SH-SY5Y (cell line): ENCODE data around the gene GALNT4.

Experiments
- GATA2 ChIP-seq: IDR thresholded peaks from 2 replicates; pipeline ENCODE4 v1.6.1; 2011; ENCODE audit warnings: mild to moderate bottlenecking, low read depth, low read length
- GATA3 ChIP-seq: IDR thresholded peaks from 2 replicates; pipeline ENCODE4 v1.6.1; 2011; ENCODE audit warnings: low read depth, mild to moderate bottlenecking, low read length, moderate library complexity

Gene GALNT4

DNA sequence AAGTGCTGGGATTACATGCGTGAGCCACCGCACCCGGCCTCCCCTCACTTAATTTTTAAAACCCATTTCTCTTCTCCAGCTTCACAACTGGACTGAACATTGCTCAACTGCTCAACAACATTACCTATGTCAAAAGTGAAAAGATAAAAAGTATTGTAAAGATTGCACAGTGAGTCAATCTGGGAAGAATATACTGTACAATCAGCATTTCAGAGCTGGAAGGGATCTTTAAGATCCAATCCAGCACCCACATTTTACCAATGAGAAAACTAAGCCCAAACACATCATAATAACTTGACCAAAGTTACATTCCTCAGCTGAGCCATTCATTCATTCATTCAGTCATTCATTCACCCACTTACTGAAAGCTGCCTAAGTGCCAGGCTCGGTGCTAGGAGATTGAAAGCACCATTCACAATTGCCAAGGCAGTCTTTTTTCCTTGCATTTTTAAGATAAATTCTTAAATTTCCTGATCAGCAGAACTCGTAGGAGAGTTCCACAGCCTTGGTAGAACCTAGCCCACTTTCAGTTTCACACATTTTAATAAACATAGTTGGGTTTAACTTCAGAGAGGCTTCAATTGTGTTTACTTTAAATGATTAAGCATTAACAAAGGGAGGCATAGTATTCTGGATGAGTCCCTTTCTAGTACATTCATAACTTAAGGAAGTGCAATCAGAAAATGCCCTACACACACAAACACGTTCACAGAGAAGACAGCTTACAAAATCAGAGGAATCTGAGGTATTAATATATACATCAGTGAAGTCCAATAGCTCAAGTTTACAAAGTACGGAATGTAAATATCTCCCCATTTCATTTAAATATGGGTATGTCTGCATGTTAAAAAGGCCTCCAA is 3.0 kb downstream of the GALNT4 start:
- TF ChIP-seq GATA3: no peak

DNA sequence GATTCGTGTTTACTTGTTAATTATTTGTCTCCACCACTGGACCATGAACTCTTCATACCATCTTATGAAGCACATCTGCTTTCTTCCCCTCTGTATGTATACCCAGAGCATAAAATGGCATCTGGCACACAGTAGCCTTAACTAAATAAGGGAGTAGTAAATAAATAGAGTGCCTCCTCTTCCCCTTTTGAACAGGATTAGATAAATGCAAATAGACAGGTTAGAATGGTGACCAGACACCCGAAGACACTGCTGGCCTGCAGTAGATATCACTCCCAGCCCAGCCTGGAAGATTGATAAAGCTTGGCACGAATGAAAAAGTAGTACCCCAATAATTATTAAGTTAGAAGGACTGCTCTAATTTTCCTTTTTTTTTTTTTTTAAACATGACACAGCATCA is 6.9 kb downstream of the GALNT4 start:
- TF ChIP-seq GATA2 (no peak), GATA3 (no peak)

- TF ChIP-seq GATA2 (no peak), GATA3 (no peak)
Measured at GRCh38 chr12:89516633-89517032, 8.0 kb downstream of the GALNT4 start.

- TF ChIP-seq GATA3 (no peak), GATA2 (no peak)
Measured at GRCh38 chr12:89514751-89515150, 9.8 kb downstream of the GALNT4 start.

GRCh38 chr12:89513544-89513943 is 11.1 kb downstream of the GALNT4 start:
- no peak for TF ChIP-seq GATA2
- no peak for TF ChIP-seq GATA3

DNA sequence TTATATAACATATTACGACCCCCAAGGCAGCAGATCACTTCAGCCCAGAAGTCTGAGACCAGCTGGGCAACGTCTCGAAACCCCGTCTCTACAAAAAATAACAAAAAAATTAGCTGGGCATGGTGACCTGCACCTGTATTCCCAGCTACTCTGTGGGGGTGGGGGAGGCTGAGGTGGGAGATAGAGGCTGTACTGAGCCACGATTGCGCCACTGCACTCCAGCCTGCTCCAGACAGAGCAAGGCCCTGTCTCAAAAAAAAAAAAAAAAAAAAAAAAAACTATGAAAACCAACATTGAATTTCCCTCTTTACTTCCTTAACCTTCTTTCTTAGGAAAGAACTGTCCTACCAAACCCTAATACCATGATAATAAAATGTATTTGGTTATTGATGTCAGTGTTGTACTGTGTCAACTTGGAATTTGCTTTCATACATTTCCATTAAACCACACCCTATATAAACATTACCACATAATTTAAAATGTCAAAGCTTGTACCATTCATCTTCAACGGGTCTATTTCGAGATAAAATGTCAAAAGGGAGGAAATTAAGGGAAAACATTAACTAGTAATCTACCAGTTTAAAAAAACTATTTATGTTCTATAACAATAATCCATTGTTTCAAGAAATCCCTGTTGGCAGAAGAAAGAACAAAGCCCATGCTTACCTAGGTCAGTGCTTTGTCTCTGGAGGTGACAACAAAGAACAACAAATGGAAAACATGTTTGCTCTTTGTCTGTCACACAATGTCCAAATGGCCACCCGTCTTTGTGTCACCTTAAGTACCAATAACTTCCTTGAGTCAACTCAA is 17.4 kb downstream of the GALNT4 start:
- TF ChIP-seq GATA2 (no peak), GATA3 (no peak)

DNA sequence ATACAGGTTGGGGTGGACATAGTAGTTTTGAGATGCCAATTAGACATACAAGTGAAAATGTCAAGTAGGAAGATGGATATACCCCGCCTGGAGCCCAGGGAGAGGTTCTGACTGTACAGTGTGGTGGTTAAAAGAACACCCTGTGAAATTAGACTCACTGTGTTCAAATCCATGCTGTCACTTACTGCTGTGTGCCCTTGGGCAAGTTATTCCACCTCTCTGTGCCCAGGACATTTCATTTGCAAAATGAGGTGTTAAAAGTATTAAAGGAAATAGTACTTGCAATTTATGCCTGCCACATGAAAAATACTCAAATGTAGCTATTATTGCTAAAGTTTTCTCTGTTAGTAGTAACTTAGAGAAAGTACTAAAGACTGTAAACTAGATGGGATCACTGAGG is 18.5 kb downstream of the GALNT4 start:
- TF ChIP-seq GATA3: no peak
- no peak for TF ChIP-seq GATA2

DNA sequence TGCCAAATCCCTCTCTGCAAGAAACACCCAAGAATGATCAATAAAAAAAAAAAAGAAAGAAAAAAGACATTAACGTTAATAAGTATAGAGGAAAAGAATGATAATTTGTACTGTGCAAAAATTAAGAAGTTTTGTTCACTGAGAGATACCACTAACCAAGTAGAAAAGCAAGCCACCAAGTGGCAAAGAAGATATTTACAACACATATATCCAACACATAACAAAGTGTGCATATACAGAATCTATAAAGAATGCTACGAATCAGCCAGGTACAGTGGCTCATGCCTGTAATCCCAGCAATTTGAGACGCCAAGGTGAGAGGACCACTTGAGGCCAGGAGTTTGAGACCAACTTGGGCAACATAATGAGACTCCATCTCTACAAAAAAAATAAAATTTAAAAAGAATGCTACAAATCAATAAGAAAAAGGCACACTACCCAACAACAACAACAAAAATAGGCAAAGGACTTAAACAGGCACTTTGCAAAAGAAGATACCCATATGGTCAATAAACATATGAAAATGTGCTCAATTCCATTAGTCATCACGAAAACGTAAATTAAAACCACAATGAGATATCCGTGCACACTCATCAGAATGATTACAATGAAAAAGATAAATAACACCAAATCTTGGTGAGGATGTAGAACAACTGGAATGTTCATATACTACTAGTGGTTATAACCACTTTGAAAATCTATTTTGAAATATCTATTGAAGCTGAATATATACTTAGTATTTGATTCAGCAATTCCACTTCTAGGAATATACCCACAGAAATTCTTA is 19.8 kb downstream of the GALNT4 start:
- no peak for TF ChIP-seq GATA2
- no peak for TF ChIP-seq GATA3

DNA sequence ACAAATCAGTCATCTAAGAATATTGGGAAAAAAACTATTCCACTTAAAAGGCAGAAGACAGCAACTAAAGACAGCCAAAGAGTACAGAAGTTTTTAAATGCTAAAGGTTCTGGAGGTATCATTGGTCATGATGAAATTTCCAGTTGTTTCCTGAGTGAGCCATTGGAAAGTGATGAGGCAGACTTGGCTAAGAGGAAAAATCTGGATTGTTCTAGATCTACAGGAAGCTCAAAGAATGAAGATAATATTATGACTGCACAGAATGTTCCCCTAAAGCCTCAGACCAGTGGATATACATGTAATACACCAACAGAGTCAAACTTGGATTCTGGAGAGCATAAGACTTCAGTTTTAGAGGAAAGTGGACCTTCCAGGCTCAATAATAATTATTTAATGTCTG is 22.8 kb downstream of the GALNT4 start:
- TF ChIP-seq GATA3 (no peak), GATA2 (no peak)

DNA sequence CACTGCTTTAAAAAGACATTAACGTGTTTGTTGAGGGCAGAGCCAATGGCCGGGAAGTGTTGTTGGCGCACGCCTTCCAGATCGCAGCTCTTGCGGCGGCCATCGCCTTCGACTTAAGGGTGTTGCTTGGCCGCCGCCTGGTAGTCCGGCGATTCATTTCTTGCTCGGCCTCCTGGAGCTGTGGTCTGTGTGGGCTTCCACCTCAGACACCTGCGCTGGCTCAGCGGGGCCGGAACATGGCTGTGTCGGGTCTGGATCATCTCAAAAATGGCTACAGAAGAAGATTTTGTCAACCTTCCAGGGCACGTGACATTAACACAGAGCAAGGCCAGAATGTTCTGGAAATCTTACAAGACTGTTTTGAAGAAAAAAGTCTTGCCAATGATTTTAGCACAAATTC is 24.7 kb downstream of the GALNT4 start:
- TF ChIP-seq GATA2: no peak

- TF ChIP-seq GATA2 (no peak), GATA3 (no peak)
Measured at GRCh38 chr12:89497467-89497866, 27.1 kb downstream of the GALNT4 start.

- TF ChIP-seq GATA3: no peak
- no peak for TF ChIP-seq GATA2
Measured at GRCh38 chr12:89497005-89497404, 27.6 kb downstream of the GALNT4 start.

DNA sequence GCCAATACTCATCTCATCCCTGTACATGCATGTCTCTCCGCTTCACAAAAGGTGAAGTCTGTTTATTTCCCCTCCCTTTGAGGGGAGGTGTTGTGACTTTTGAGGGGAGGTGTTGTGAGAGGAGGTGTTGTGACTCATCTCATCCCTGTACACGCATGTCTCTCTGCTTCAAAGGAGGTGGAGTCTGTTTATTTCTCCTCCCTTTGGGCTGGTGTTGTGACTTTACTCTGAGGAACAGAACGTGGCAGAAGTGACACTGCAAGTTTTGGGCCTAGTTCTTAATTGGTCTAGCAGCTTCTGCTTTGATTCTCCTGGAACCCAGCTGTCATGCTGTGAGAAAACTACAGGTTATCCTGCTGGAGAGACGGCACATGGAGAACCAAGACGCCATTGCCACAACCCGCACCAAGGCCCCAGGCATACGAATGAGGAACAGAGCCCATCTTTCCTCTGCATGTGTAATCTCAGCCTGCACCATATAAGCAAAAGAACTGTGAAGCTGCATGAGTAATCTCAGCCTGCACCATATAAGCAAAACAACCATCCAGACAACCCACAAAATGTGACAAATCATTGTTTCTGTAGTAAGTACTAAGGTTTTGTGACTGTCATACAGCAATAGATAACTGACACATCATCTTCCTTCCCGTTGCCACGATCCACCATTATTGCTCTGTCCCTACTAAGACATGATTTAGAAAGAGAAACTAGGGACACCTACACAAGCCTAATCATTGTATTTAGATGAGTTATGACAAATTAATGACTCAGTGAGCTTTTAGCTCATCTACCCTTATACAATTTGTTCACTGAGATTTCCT is 30.0 kb downstream of the GALNT4 start:
- TF ChIP-seq GATA3 (no peak), GATA2 (no peak)
